ENCODE data around the gene DRC7. TPM values are rescaled to one million over a fixed set of nuclear protein-coding genes. Genes with fewer than 3 reads are reported as not detected.

The DRC7 gene
- total RNA-seq, 4 donors from 2014 or later: 0.22 to 2.1 TPM; not detected in 2

- no peaks in the 10 kb centered on the region for H3K27me3 ChIP-seq
- H3K4me3 ChIP-seq: no peak overlapping the region
- no peak overlapping the region for H3K27ac ChIP-seq
- H3K9me3 ChIP-seq: no peaks in the 10 kb centered on the region
- DNase-seq (ENCODE audit: low spot score in 2 of 2): no peak
- 89 to 90% methylated on average over 4 of the region's 4 CpGs for WGBS, 2 donors
- H3K36me3 ChIP-seq: no peaks in the 10 kb centered on the region
- H3K4me1 ChIP-seq: no peaks in the 10 kb centered on the region
- no peak for TF ChIP-seq EP300 (IDR thresholded peaks at IDR 0.05)
- TF ChIP-seq POLR2A (IDR thresholded peaks at IDR 0.05): no peak
- no peak for TF ChIP-seq CTCF (IDR thresholded peaks at IDR 0.05)
These were observed 10.6 kb downstream of the DRC7 start for GRCh38 chr16:57704905-57705852.

- no peak overlapping the region for H3K4me3 ChIP-seq
- no peaks in the 10 kb centered on the region for H3K27me3 ChIP-seq
- DNase-seq (ENCODE audit: low spot score in 2 of 2): no peak
- H3K4me1 ChIP-seq: no peaks in the 10 kb centered on the region
- H3K9me3 ChIP-seq: no peaks in the 10 kb centered on the region
- TF ChIP-seq POLR2A (IDR thresholded peaks at IDR 0.05): no peak
- TF ChIP-seq EP300 (IDR thresholded peaks at IDR 0.05): no peak
- no peak for TF ChIP-seq CTCF (IDR thresholded peaks at IDR 0.05)
- H3K27ac ChIP-seq: no peak overlapping the region
- 71 to 75% methylated on average over 1 of the region's 1 CpG for WGBS, 2 donors
- H3K36me3 ChIP-seq: no peaks in the 10 kb centered on the region
These were observed 12.1 kb downstream of the DRC7 start for GRCh38 chr16:57706717-57707116.

GRCh38 chr16:57707331-57707730 is 12.7 kb downstream of the DRC7 start:
- Histone ChIP-seq H3K27ac (no peak overlapping the region), H3K27me3 (no peaks in the 10 kb centered on the region), H3K4me3 (no peak overlapping the region), H3K9me3 (no peaks in the 10 kb centered on the region), H3K36me3 (no peaks in the 10 kb centered on the region), H3K4me1 (no peaks in the 10 kb centered on the region)
- DNase-seq (ENCODE audit: low spot score in 2 of 2): no peak
- 81 to 90% methylated on average over 9 to 11 of the region's 11 CpGs for WGBS, 2 donors
- no peak for TF ChIP-seq CTCF (IDR thresholded peaks at IDR 0.05)

GRCh38 chr16:57708168-57708567 is 13.6 kb downstream of the DRC7 start:
- Histone ChIP-seq H3K4me1 (no peaks in the 10 kb centered on the region), H3K27ac (no peak overlapping the region), H3K9me3 (no peaks in the 10 kb centered on the region), H3K36me3 (no peaks in the 10 kb centered on the region), H3K27me3 (no peaks in the 10 kb centered on the region), H3K4me3 (no peak overlapping the region)
- no peak for DNase-seq (ENCODE audit: low spot score in 2 of 2)
- no peak for TF ChIP-seq CTCF (IDR thresholded peaks at IDR 0.05)
- TF ChIP-seq EP300 (IDR thresholded peaks at IDR 0.05): no peak
- TF ChIP-seq POLR2A (IDR thresholded peaks at IDR 0.05): no peak
- WGBS, 2 donors: 89 to 90% methylated on average over 3 of the region's 3 CpGs

- no peak for TF ChIP-seq EP300 (IDR thresholded peaks at IDR 0.05)
- TF ChIP-seq CTCF (IDR thresholded peaks at IDR 0.05): no peak
- no peak for TF ChIP-seq POLR2A (IDR thresholded peaks at IDR 0.05)
- Histone ChIP-seq H3K27ac (no peak overlapping the region), H3K4me3 (no peak overlapping the region), H3K4me1 (no peaks in the 10 kb centered on the region), H3K36me3 (no peaks in the 10 kb centered on the region), H3K27me3 (no peaks in the 10 kb centered on the region), H3K9me3 (no peaks in the 10 kb centered on the region)
- 77 to 81% methylated on average over 3 of the region's 3 CpGs for WGBS, 2 donors
- no peak for DNase-seq (ENCODE audit: low spot score in 2 of 2)
These were observed 15.1 kb downstream of the DRC7 start for GRCh38 chr16:57709663-57710062.
